Measurements from ENCODE around the gene TTC21B. TPM values are rescaled to one million over a fixed set of nuclear protein-coding genes. Genes with fewer than 3 reads are reported as not detected.

Gene TTC21B
- total and polyA plus RNA-seq, 10 of the 15 experiments (the other 5 are each of a cell fraction or from before 2014, with no cell fraction given): 2.7 to 22.4 (median 11.3) TPM

- TF ChIP-seq, protein P1, sequence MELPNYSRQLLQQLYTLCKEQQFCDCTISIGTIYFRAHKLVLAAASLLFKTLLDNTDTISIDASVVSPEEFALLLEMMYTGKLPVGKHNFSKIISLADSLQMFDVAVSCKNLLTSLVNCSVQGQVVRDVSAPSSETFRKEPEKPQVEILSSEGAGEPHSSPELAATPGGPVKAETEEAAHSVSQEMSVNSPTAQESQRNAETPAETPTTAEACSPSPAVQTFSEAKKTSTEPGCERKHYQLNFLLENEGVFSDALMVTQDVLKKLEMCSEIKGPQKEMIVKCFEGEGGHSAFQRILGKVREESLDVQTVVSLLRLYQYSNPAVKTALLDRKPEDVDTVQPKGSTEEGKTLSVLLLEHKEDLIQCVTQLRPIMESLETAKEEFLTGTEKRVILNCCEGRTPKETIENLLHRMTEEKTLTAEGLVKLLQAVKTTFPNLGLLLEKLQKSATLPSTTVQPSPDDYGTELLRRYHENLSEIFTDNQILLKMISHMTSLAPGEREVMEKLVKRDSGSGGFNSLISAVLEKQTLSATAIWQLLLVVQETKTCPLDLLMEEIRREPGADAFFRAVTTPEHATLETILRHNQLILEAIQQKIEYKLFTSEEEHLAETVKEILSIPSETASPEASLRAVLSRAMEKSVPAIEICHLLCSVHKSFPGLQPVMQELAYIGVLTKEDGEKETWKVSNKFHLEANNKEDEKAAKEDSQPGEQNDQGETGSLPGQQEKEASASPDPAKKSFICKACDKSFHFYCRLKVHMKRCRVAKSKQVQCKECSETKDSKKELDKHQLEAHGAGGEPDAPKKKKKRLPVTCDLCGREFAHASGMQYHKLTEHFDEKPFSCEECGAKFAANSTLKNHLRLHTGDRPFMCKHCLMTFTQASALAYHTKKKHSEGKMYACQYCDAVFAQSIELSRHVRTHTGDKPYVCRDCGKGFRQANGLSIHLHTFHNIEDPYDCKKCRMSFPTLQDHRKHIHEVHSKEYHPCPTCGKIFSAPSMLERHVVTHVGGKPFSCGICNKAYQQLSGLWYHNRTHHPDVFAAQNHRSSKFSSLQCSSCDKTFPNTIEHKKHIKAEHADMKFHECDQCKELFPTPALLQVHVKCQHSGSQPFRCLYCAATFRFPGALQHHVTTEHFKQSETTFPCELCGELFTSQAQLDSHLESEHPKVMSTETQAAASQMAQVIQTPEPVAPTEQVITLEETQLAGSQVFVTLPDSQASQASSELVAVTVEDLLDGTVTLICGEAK (IDR thresholded peaks at IDR 0.05; ENCODE audit: borderline replicate concordance): no peak
Observed at GRCh38 chr2:165833156-165833555, 120.4 kb downstream of the TTC21B start (continued).

DNA sequence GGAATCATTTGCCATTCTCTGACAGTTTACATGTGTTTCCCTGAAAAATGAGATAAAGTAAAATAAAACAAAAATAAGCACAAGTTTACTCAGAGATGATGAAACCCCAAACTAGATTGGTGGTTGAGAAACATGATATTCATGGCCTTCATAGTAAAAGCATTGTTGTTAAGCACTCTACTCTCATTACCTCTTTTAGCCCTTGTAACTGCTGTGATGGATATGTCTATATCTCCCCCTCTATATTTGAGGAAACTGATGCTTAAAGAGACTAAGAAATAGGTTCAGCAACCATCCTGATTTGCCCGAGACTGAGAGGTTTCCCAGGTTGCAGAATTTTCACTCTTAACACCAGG, 125.7 kb downstream of the TTC21B start:
- no peaks in the 10 kb centered on the region for H3K9me3 ChIP-seq (replicated peaks; ENCODE audit: control insufficient read depth, insufficient read depth, low read length)
- no peak overlapping the region for H3K27ac ChIP-seq (ENCODE audit: control insufficient read depth, insufficient read depth)
- in situ Hi-C loops (cut with MboI): no loop called here
- no peaks in the 10 kb centered on the region for H3K27me3 ChIP-seq (replicated peaks in 1 of 2; ENCODE audit: control insufficient read depth in 2 of 2, insufficient read depth in 2 of 2, low read length in 1 of 2)
- H3K4me1 ChIP-seq (ENCODE audit: control insufficient read depth, insufficient read depth, low read length): no peaks in the 10 kb centered on the region
- no peaks in the 10 kb centered on the region for H3K79me2 ChIP-seq (ENCODE audit: control insufficient read depth, insufficient read depth, low read length)
- BruUV-seq (replicated peaks): no TSS peak
- ATAC-seq (no peak), FAIRE-seq (no peak), DNase-seq (ENCODE audit: low read depth, low spot score) (no peak)
- intact Hi-C loops (cut with micrococcal nuclease; ENCODE audit: unreplicated experiment): no loop called here
- no peaks in the 10 kb centered on the region for H4K20me1 ChIP-seq (ENCODE audit: control insufficient read depth, insufficient read depth)
- no peak overlapping the region for H3K4me2 ChIP-seq (ENCODE audit: control insufficient read depth, insufficient read depth)
- no peaks in the 10 kb centered on the region for H3K36me3 ChIP-seq (ENCODE audit: control insufficient read depth in 2 of 2, insufficient read depth in 2 of 2, low read length in 1 of 2)
- 0% methylated on average over 1 of the region's 1 CpG for WGBS (ENCODE audit: insufficient coverage, insufficient replicate concordance, low lambda C conversion rate, missing lambda C conversion rate)
- H2AFZ ChIP-seq (ENCODE audit: control insufficient read depth, low read depth, low read length): no peak overlapping the region
- no peak overlapping the region for H3K4me3 ChIP-seq
- H3K9ac ChIP-seq (ENCODE audit: control insufficient read depth, insufficient read depth, low read length): no peak overlapping the region
- SMC1A ChIA-PET (ENCODE audit: uncharacterized antibody, unreplicated experiment): interaction anchor here (1.1 to 1.3 kb wide), 2 partner anchors 15 to 134 kb away, joined by 3 to 6 read pairs; no protein-coding TSS in a partner anchor
- CTCF ChIA-PET: interaction anchor here (1.2 kb wide), 1 partner anchor 46 kb away, joined by 4 read pairs; no protein-coding TSS in a partner anchor
- RAD21 ChIA-PET (ENCODE audit: unreplicated experiment): no interaction called here
- POLR2A ChIA-PET: no interaction called here
- no peak for TF ChIP-seq NR2F1 (conservative IDR thresholded peaks at IDR 0.05)
- TF ChIP-seq, protein P2, sequence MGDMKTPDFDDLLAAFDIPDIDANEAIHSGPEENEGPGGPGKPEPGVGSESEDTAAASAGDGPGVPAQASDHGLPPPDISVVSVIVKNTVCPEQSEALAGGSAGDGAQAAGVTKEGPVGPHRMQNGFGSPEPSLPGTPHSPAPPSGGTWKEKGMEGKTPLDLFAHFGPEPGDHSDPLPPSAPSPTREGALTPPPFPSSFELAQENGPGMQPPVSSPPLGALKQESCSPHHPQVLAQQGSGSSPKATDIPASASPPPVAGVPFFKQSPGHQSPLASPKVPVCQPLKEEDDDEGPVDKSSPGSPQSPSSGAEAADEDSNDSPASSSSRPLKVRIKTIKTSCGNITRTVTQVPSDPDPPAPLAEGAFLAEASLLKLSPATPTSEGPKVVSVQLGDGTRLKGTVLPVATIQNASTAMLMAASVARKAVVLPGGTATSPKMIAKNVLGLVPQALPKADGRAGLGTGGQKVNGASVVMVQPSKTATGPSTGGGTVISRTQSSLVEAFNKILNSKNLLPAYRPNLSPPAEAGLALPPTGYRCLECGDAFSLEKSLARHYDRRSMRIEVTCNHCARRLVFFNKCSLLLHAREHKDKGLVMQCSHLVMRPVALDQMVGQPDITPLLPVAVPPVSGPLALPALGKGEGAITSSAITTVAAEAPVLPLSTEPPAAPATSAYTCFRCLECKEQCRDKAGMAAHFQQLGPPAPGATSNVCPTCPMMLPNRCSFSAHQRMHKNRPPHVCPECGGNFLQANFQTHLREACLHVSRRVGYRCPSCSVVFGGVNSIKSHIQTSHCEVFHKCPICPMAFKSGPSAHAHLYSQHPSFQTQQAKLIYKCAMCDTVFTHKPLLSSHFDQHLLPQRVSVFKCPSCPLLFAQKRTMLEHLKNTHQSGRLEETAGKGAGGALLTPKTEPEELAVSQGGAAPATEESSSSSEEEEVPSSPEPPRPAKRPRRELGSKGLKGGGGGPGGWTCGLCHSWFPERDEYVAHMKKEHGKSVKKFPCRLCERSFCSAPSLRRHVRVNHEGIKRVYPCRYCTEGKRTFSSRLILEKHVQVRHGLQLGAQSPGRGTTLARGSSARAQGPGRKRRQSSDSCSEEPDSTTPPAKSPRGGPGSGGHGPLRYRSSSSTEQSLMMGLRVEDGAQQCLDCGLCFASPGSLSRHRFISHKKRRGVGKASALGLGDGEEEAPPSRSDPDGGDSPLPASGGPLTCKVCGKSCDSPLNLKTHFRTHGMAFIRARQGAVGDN (IDR thresholded peaks at IDR 0.05): no peak
- TF ChIP-seq, protein P3, sequence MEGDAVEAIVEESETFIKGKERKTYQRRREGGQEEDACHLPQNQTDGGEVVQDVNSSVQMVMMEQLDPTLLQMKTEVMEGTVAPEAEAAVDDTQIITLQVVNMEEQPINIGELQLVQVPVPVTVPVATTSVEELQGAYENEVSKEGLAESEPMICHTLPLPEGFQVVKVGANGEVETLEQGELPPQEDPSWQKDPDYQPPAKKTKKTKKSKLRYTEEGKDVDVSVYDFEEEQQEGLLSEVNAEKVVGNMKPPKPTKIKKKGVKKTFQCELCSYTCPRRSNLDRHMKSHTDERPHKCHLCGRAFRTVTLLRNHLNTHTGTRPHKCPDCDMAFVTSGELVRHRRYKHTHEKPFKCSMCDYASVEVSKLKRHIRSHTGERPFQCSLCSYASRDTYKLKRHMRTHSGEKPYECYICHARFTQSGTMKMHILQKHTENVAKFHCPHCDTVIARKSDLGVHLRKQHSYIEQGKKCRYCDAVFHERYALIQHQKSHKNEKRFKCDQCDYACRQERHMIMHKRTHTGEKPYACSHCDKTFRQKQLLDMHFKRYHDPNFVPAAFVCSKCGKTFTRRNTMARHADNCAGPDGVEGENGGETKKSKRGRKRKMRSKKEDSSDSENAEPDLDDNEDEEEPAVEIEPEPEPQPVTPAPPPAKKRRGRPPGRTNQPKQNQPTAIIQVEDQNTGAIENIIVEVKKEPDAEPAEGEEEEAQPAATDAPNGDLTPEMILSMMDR (IDR thresholded peaks at IDR 0.05 in 2 of 3, conservative IDR thresholded peaks at IDR 0.05 in 1 of 3; ENCODE audit: control insufficient read depth in 2 of 3, extremely low read depth in 1 of 3, insufficient read depth in 1 of 3, low read depth in 3 of 3, low read length in 3 of 3): no peak
- TF ChIP-seq RAD51 (IDR thresholded peaks at IDR 0.05): no peak
- no peak for TF ChIP-seq SIX5 (IDR thresholded peaks at IDR 0.05; ENCODE audit: low read depth, low read length, severe bottlenecking)
- TF ChIP-seq CREB1 (IDR thresholded peaks at IDR 0.05; ENCODE audit: low read depth): no peak
- no peak for TF ChIP-seq BRCA1 (IDR thresholded peaks at IDR 0.05; ENCODE audit: low read depth, low read length)
- no peak for TF ChIP-seq PML (IDR thresholded peaks at IDR 0.05; ENCODE audit: low read length)
- no peak for TF ChIP-seq DPF2 (IDR thresholded peaks at IDR 0.05)
- TF ChIP-seq, protein P4, sequence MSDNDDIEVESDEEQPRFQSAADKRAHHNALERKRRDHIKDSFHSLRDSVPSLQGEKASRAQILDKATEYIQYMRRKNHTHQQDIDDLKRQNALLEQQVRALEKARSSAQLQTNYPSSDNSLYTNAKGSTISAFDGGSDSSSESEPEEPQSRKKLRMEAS (IDR thresholded peaks at IDR 0.05; ENCODE audit: low read depth, low read length): no peak
- TF ChIP-seq YY1 (IDR thresholded peaks at IDR 0.05; ENCODE audit: low read depth, low read length): no peak
- TF ChIP-seq CHD1 (IDR thresholded peaks at IDR 0.05; ENCODE audit: low read depth, low read length): no peak
- no peak for TF ChIP-seq SMAD5 (IDR thresholded peaks at IDR 0.05; ENCODE audit: low read depth)

Data from GM12878 (cell line).